GM19467 (cell line): Measurements from ENCODE around the gene ANKRD22.
"Not testable (repeated sequence)": the region's sequence is repeated elsewhere in the genome, so short reads cannot be mapped to it uniquely, and the experiment has no call there.

ENCODE experiments used
- ATAC-seq: cut with Tn5 transposase; IDR thresholded peaks from one replicate; pipeline ENCODE4 v1.9.1; 2021; ENCODE audit warnings: mild to moderate bottlenecking, moderate library complexity; ENCODE audit not compliant: unreplicated experiment

The ANKRD22 gene

GRCh38 chr10:88838766-88839350, 12.8 kb downstream of the ANKRD22 start:
- ATAC-seq: no peak

DNA sequence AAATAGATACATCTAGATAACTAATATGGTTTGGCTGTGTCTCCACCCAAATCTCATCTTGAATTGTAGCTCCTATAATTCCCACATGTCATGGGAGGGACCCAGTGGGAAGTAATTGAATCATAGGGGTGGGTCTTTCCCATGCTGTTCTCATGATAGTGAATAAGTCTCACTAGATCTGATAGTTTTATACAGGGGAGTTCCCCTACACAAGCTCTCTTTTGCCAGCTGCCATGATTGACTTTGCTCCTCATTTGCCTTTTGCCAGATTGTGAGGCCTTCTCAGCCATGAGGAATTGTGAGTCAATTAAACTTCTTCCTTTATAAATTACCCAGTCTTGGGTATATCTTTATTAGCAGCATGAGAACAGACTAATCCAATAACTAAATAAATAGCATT, 14.0 kb downstream of the ANKRD22 start:
- ATAC-seq: not testable (repeated sequence)

DNA sequence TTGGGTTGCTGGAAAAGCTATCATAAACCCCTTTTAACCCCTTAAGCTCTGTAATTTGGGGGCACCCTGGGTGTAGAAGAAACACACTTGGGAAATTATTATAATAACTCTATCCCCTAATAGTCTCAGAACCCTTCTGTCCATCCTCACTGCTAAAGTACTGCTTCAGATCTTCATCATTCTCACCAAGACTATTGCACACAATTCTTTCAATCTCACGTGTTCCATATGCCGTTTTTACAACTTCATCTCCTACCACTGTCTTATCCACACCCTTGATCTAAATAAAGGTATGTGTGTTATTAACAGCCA, 15.8 kb downstream of the ANKRD22 start:
- no peak for ATAC-seq

DNA sequence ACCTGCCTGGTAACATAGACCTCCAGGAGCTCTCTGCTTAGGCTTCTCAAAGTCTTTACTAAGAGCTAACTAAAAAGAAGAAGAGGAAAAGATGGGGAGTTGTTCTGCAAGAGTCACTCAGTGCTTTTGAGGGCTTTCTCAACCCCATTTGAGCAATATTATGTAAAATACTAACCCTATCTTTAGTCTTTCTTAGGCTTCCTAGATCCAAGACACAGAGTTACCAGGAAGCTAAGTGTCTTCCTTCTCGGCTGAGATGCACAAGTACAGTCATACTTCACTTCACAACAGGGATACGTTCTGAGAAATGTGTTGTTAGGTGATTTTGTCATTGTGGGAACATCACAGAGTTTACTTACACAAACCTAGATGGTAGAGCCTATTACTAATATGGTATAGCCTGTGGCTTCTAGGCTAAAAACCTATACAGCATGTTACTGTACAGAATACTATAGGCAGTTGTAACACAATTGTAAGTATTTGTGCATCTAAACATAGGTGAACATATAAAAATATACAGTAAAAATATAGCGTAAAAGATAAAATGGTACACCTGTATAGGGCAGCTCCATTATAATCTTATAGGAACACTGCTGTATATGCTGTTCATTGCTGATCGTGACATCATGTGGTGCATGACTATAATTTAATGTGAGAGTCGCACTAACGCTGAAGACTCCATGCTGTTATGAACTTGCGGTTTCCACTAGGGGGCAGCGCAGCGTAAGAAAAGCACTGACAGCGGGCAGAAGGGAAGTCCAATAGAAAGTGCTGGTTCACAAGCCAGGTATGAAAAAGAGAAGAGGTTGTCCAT, 16.3 kb downstream of the ANKRD22 start:
- peak; percentile 63 for ATAC-seq

GRCh38 chr10:88833723-88834122, 17.9 kb downstream of the ANKRD22 start:
- no peak for ATAC-seq

DNA sequence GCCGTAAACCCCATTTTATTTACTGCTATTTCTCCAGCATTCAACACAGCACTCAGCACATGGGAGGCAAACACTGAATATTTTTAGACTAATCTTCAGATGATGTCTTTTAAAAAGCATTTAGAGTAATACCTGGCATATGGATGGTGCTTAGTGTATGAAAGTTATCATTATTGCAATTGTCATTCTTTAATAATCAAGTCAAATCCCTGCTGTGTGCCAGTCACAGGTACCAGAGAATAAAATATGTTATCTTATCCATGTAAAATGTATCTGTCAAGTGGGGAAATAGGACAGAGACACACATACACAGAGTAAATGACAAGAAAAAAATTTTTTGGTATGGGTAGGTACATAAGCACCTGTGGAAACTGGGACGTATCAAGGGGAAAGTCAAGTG, 18.5 kb downstream of the ANKRD22 start:
- no peak for ATAC-seq

GRCh38 chr10:88832376-88832775, 19.3 kb downstream of the ANKRD22 start:
- ATAC-seq: no peak

- no peak for ATAC-seq
Measured at GRCh38 chr10:88831709-88832108, 19.9 kb downstream of the ANKRD22 start.

GRCh38 chr10:88830643-88831268, 20.9 kb downstream of the ANKRD22 start:
- no peak for ATAC-seq

DNA sequence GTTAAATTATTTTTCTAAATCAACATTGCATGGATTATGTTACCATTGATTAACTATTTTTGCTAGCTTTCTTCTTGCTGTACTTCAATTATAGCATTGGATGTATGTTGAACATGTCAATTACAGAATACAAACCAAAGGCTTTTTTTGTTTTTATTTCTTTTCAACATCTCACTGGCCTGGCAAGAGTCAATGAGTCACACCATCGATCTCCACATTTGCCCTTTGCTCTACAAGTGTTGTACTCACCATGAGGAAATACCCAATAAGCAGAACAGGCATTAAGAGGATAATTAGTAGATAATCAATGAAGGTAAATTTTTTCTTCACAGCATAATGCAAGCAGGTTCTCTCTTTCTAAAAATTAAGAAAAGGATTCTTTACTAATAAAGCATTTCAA, 23.3 kb downstream of the ANKRD22 start:
- no peak for ATAC-seq

GRCh38 chr10:88827671-88828070, 24.0 kb downstream of the ANKRD22 start:
- ATAC-seq: no peak

DNA sequence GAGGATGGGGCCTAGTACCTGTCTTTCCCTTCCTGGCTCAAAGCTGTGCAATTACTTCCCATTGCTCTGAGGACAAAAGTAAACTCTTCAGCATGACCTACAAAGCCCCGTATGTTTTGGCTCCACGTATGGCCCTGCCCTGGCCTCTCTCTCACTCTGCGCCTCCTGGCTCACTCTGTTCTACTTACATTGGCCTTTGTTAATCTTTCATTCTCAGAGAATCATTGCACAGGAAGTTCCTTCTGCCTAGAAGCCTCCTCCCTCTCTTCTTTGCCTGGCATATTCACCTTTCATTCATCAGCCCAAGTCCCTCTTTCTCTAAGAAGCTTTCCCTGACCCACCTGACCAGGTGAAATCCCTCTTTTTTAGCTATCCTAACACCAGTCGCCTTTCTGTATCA, 25.3 kb downstream of the ANKRD22 start:
- no peak for ATAC-seq

GRCh38 chr10:88820748-88821401, 30.8 kb downstream of the ANKRD22 start:
- ATAC-seq: no peak

DNA sequence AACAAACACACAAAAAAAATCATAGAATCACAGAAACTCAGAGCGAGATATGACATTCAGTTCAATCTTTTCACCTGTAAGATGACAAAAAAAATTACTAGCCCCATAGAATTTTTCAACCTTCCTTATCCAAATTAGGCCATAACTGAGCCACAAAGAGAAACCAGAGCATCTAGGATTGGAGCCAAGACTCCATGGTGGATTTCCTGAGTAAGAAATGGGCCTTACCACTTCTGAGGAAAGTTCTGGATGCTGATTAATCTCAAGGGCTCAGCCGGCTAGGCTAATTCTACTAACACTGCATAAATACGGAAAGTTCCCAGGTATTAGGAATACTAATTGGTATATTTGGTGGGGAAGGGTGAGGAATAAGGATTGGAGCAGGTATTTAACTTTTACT, 32.4 kb downstream of the ANKRD22 start:
- ATAC-seq: no peak

DNA sequence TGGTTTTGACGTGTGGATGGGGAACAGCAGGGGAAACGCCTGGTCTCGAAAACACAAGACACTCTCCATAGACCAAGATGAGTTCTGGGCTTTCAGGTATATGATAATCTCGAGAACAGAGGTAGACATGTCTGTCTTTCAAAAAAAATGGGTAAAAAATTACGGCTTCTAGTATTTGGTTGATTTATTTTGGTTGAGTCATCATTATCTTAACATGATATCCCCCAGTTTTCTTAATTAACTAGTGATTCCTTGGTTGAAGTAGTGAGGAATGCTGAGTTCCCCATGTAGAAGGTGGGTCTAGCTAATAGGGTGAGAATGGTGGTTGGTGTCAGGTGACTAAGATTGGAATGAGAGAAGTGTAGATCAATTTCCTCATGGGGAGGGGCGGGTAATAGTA, 38.4 kb downstream of the ANKRD22 start:
- ATAC-seq: no peak

- ATAC-seq: no peak
Measured at GRCh38 chr10:88810196-88810961, 41.3 kb downstream of the ANKRD22 start.

GRCh38 chr10:88809621-88810020, 42.0 kb downstream of the ANKRD22 start:
- ATAC-seq: no peak

- no peak for ATAC-seq
Measured at GRCh38 chr10:88805924-88806323, 45.7 kb downstream of the ANKRD22 start.

GRCh38 chr10:88805361-88805760, 46.3 kb downstream of the ANKRD22 start:
- no peak for ATAC-seq

GRCh38 chr10:88804083-88804812, 47.4 kb downstream of the ANKRD22 start:
- no peak for ATAC-seq
